GM12878 (cell line): ENCODE data around the gene CACNA2D3. TPM values are rescaled to one million over a fixed set of nuclear protein-coding genes. Genes with fewer than 3 reads are reported as not detected.

ENCODE experiments used
- ATAC-seq: fragments of 200-7000 bp; cut with Tn5 transposase; 3 replicates; pipeline ENCODE4 v1.9.1; 2020; ENCODE audit warnings: mild to moderate bottlenecking, moderate library complexity
- BruUV-seq: library from RNA; stranded (reverse); fragments of 400-500 nt; replicated peaks from 2 replicates; lab custom pipeline; 2021; lab: Mats Ljungman, UMichigan
- CTCF ChIA-PET: fragments of 300-600 bp; sonication (Branson Sonifier 250); formaldehyde crosslinking; extraction: SDS; loops from one replicate; lab custom pipeline; 2021; ENCODE audit warnings: inconsistent platforms; lab: Yijun Ruan, JAX
- POLR2A ChIA-PET: fragments of 350-600 bp; formaldehyde crosslinking; extraction: SDS; loops from one replicate; lab custom pipeline; 2021; ENCODE audit warnings: inconsistent platforms; lab: Charles Lee
- RAD21 ChIA-PET: fragments of 300-600 bp; sonication (Branson Sonifier 250); formaldehyde crosslinking; loops from one replicate; lab custom pipeline; 2023; ENCODE audit warnings: antibody characterized with exemption; ENCODE audit not compliant: unreplicated experiment; lab: Charles Lee
- SMC1A ChIA-PET: fragments of 300-600 bp; sonication (Branson Sonifier 250); formaldehyde crosslinking; loops from one replicate; lab custom pipeline; 2023; ENCODE audit not compliant: unreplicated experiment, uncharacterized antibody; lab: Charles Lee
- DNase-seq: peaks from one replicate; pipeline ENCODE4 v3.0.0-alpha.2; 2011; ENCODE audit warnings: low read depth, low spot score
- FAIRE-seq: peaks from 3 replicates; lab custom pipeline; 2011; peaks lifted over from hg19 to GRCh38; lab: Jason Lieb, UNC
- H2AFZ ChIP-seq: 2 replicates; pipeline ENCODE4 v1.6.0; 2011; ENCODE audit warnings: low read depth, low read length, control low read depth; ENCODE audit not compliant: control insufficient read depth
- H3K27ac ChIP-seq: 2 replicates; pipeline ENCODE4 v1.5.1; 2011; ENCODE audit warnings: control low read depth; ENCODE audit not compliant: control insufficient read depth, insufficient read depth
- H3K27me3 ChIP-seq, 2 experiments: replicated peaks in 1 of 2; 2 replicates each; pipeline versions ENCODE4 v1.6.0 to v1.6.1; 2011; ENCODE audit warnings: low read length in 1 of 2; ENCODE audit not compliant: control insufficient read depth in 2 of 2, insufficient read depth in 2 of 2
- H3K36me3 ChIP-seq, 2 experiments: 2 replicates each; pipeline ENCODE4 v1.5.1; 2011; ENCODE audit warnings: low read length in 1 of 2; ENCODE audit not compliant: control insufficient read depth in 2 of 2, insufficient read depth in 2 of 2
- H3K4me1 ChIP-seq: 2 replicates; pipeline ENCODE4 v1.6.1; 2011; ENCODE audit warnings: mild to moderate bottlenecking, low read length, moderate library complexity, mixed read lengths; ENCODE audit not compliant: control insufficient read depth, insufficient read depth
- H3K4me2 ChIP-seq: 2 replicates; pipeline ENCODE4 v1.6.0; 2011; ENCODE audit warnings: control low read depth; ENCODE audit not compliant: control insufficient read depth, insufficient read depth
- H3K4me3 ChIP-seq: fragments of 200-600 bp; sonication (generic); 2 replicates; pipeline ENCODE4 v1.5.1; 2016
- H3K79me2 ChIP-seq: 2 replicates; pipeline ENCODE4 v1.6.0; 2011; ENCODE audit warnings: low read length; ENCODE audit not compliant: control insufficient read depth, insufficient read depth
- H3K9ac ChIP-seq: 2 replicates; pipeline ENCODE4 v1.8.0; 2011; ENCODE audit warnings: low read length, control low read depth, mixed read lengths; ENCODE audit not compliant: control insufficient read depth, insufficient read depth
- H3K9me3 ChIP-seq: replicated peaks from 3 replicates; pipeline ENCODE4 v1.5.1; 2011; ENCODE audit warnings: mild to moderate bottlenecking, low read length; ENCODE audit not compliant: control insufficient read depth, insufficient read depth
- H4K20me1 ChIP-seq: 2 replicates; pipeline ENCODE4 v1.6.0; 2011; ENCODE audit not compliant: control insufficient read depth, insufficient read depth
- ATF7 ChIP-seq: fragments of 450-650 bp; IDR thresholded peaks from 2 replicates; pipeline ENCODE4 v1.6.1; 2016; ENCODE audit warnings: low read depth, mild to moderate bottlenecking
- CEBPZ ChIP-seq: fragments of 150-350 bp; IDR thresholded peaks from 2 replicates; pipeline ENCODE4 v1.6.1; 2016; ENCODE audit warnings: low read depth, low read length
- DPF2 ChIP-seq: fragments of 450-650 bp; IDR thresholded peaks from 2 replicates; pipeline ENCODE4 v1.6.1; 2017; ENCODE audit warnings: mild to moderate bottlenecking
- ETV6 ChIP-seq, 2 experiments: fragments of 450-650 bp in 1 of 2; IDR thresholded peaks in 1 of 2; conservative IDR thresholded peaks in 1 of 2; 2 replicates each; pipeline ENCODE4 v1.6.1; 2014; ENCODE audit warnings: antibody characterized with exemption in 1 of 2, borderline replicate concordance in 1 of 2, low read depth in 1 of 2, mild to moderate bottlenecking in 1 of 2, moderate library complexity in 1 of 2
- IKZF2 ChIP-seq, 2 experiments: fragments of 450-650 bp; IDR thresholded peaks; 2 replicates each; pipeline ENCODE4 v1.6.1; 2017; ENCODE audit warnings: mild to moderate bottlenecking in 2 of 2, moderate library complexity in 2 of 2
- MEF2A ChIP-seq: IDR thresholded peaks from 2 replicates; pipeline ENCODE4 v1.6.1; 2011; ENCODE audit warnings: low read depth, mild to moderate bottlenecking, low read length, moderate library complexity; ENCODE audit not compliant: insufficient read depth
- NFYB ChIP-seq: IDR thresholded peaks from 2 replicates; pipeline ENCODE4 v1.6.1; 2011; ENCODE audit warnings: low read depth, mild to moderate bottlenecking, low read length, improper control_type of control experiment, moderate library complexity; ENCODE audit not compliant: insufficient read depth
- SMAD5 ChIP-seq: IDR thresholded peaks from 2 replicates; pipeline ENCODE4 v1.6.1; 2016; ENCODE audit warnings: antibody characterized with exemption, low read depth
- USF1 ChIP-seq: IDR thresholded peaks from 2 replicates; pipeline ENCODE4 v1.6.1; 2011; ENCODE audit warnings: borderline replicate concordance, low read depth, mild to moderate bottlenecking, moderate library complexity, mixed read lengths, low read length; ENCODE audit not compliant: insufficient read depth; ENCODE audit errors: extremely low read length
- YY1 ChIP-seq: IDR thresholded peaks from 2 replicates; pipeline ENCODE4 v1.6.1; 2011; ENCODE audit warnings: low read depth, mild to moderate bottlenecking, low read length
- WGBS: methylation state at CpG from one replicate; pipeline ENCODE4 v1.1.6; 2016; ENCODE audit warnings: low lambda C conversion rate; ENCODE audit not compliant: insufficient replicate concordance, insufficient coverage; ENCODE audit errors: missing lambda C conversion rate; 5-methylcytosine and 5-hydroxymethylcytosine counted together
- in situ Hi-C: fragments of 300-500 bp; cut with MboI; formaldehyde crosslinking; loops from 9 replicates; pipeline ENCODE4 v1.14.3; 2018; ENCODE audit warnings: mixed read lengths
- intact Hi-C: fragments of 100-400 bp; cut with micrococcal nuclease; formaldehyde crosslinking; loops from one replicate; pipeline ENCODE4 v1.14.2; 2022; ENCODE audit not compliant: unreplicated experiment
- polyA plus RNA-seq, 11 experiments: library from polyadenylated mRNA; depleted of rRNA in 4 of 11; unstranded in 6 of 11; stranded (reverse) in 5 of 11; fragments of >200 nt; fragmentation: Nextera tagmentation in 4 of 11; fragmentation: Illumina TruSeq in 1 of 11; extraction: Ambion mirVana in 4 of 11; extraction: Trizol in 1 of 11; gene quantifications; 1 replicate in 1 of 11; 2 replicates in 10 of 11; pipeline versions ENCODE4 v1.2.1 to v1.2.3, GENCODE V29; 2011 to 2016; ENCODE audit warnings: inconsistent platforms in 2 of 11, missing spikeins in 2 of 11, low read depth in 1 of 11
- total RNA-seq, 4 experiments: library from RNA; depleted of rRNA in 3 of 4; stranded (reverse); fragments of >200 nt in 3 of 4; fragmentation: Illumina TruSeq in 1 of 4; extraction: Trizol in 1 of 4; gene quantifications; 2 replicates each; pipeline versions ENCODE4 v1.2.1 to v1.2.3, GENCODE V29; 2013 to 2021
- TF ChIP-seq, protein P1 (sequence below): fragments of 450-650 bp; IDR thresholded peaks from 2 replicates; pipeline ENCODE4 v1.6.1; 2018; ENCODE audit warnings: mild to moderate bottlenecking, low read depth, moderate library complexity; ENCODE audit not compliant: partially characterized antibody
- TF ChIP-seq, protein P2 (sequence below): fragments of 450-650 bp; IDR thresholded peaks from 2 replicates; pipeline ENCODE4 v1.6.1; 2017; ENCODE audit warnings: borderline replicate concordance

Gene CACNA2D3
- total and polyA plus RNA-seq, 10 of the 15 experiments (the other 5 are each of a cell fraction or from before 2014, with no cell fraction given) = not detected

GRCh38 chr3:55089211-55089610 lies 966.9 kb downstream of the CACNA2D3 start (continued):
- TF ChIP-seq, protein P1, sequence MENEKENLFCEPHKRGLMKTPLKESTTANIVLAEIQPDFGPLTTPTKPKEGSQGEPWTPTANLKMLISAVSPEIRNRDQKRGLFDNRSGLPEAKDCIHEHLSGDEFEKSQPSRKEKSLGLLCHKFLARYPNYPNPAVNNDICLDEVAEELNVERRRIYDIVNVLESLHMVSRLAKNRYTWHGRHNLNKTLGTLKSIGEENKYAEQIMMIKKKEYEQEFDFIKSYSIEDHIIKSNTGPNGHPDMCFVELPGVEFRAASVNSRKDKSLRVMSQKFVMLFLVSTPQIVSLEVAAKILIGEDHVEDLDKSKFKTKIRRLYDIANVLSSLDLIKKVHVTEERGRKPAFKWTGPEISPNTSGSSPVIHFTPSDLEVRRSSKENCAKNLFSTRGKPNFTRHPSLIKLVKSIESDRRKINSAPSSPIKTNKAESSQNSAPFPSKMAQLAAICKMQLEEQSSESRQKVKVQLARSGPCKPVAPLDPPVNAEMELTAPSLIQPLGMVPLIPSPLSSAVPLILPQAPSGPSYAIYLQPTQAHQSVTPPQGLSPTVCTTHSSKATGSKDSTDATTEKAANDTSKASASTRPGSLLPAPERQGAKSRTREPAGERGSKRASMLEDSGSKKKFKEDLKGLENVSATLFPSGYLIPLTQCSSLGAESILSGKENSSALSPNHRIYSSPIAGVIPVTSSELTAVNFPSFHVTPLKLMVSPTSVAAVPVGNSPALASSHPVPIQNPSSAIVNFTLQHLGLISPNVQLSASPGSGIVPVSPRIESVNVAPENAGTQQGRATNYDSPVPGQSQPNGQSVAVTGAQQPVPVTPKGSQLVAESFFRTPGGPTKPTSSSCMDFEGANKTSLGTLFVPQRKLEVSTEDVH = no peak
- no peak for TF ChIP-seq IKZF2 (IDR thresholded peaks at IDR 0.05)
- no peak for TF ChIP-seq SMAD5
- TF ChIP-seq YY1 = no peak
- TF ChIP-seq ETV6 (conservative IDR thresholded peaks at IDR 0.05 in 1 of 2, IDR thresholded peaks at IDR 0.05 in 1 of 2; ENCODE audit: borderline replicate concordance in 1 of 2, low read depth in 1 of 2) = no peak

GRCh38 chr3:55090291-55090690 lies 967.9 kb downstream of the CACNA2D3 start:
- WGBS = 11% methylated on average over 5 of the region's 5 CpGs
- ChIA-PET SMC1A (no interaction called here), RAD21 (no interaction called here), CTCF (no interaction called here), POLR2A (no interaction called here)
- Histone ChIP-seq H3K79me2 (no peaks in the 10 kb centered on the region), H3K4me2 (no peak overlapping the region), H3K9me3 (no peaks in the 10 kb centered on the region), H4K20me1 (no peaks in the 10 kb centered on the region), H3K4me3 (no peak overlapping the region), H2AFZ (no peak overlapping the region), H3K27ac (no peak overlapping the region), H3K9ac (no peak overlapping the region), H3K27me3 (no peaks in the 10 kb centered on the region), H3K4me1 (no peaks in the 10 kb centered on the region), H3K36me3 (no peaks in the 10 kb centered on the region)
- FAIRE-seq = no peak
- intact Hi-C loops = no loop called here
- in situ Hi-C loops = no loop called here
- BruUV-seq = no TSS peak
- no peak for ATAC-seq
- DNase-seq = no peak
- TF ChIP-seq, protein P2, sequence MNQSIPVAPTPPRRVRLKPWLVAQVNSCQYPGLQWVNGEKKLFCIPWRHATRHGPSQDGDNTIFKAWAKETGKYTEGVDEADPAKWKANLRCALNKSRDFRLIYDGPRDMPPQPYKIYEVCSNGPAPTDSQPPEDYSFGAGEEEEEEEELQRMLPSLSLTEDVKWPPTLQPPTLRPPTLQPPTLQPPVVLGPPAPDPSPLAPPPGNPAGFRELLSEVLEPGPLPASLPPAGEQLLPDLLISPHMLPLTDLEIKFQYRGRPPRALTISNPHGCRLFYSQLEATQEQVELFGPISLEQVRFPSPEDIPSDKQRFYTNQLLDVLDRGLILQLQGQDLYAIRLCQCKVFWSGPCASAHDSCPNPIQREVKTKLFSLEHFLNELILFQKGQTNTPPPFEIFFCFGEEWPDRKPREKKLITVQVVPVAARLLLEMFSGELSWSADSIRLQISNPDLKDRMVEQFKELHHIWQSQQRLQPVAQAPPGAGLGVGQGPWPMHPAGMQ = no peak
- TF ChIP-seq ATF7 (no peak), MEF2A (no peak), CEBPZ (no peak), USF1 (no peak), NFYB (no peak), DPF2 (no peak), IKZF2 (IDR thresholded peaks at IDR 0.05) (no peak)
